HepG2 (cell line): ENCODE results near the gene SGMS1. TPM values are rescaled to one million over a fixed set of nuclear protein-coding genes. Genes with fewer than 3 reads are reported as not detected.

Experiments used
- CBX5 ChIP-seq: sonication (generic); formaldehyde crosslinking; IDR thresholded peaks from 2 replicates; pipeline ENCODE4 v1.4.0; 2020; ENCODE audit warnings: missing genetic modification reagents, borderline replicate concordance
- EZH2 ChIP-seq: conservative IDR thresholded peaks from 2 replicates; pipeline ENCODE4 v1.6.1; 2012; ENCODE audit warnings: mild to moderate bottlenecking, low read depth, low read length, moderate library complexity
- FOSL1 ChIP-seq: sonication (generic); formaldehyde crosslinking; IDR thresholded peaks from 2 replicates; pipeline ENCODE4 v1.9.0; 2021; ENCODE audit warnings: missing genetic modification reagents, borderline replicate concordance
- HDAC1 ChIP-seq: sonication (generic); formaldehyde crosslinking; IDR thresholded peaks from 2 replicates; pipeline ENCODE4 v1.5.1; 2020; ENCODE audit warnings: mild to moderate bottlenecking, missing genetic modification reagents
- KMT2A ChIP-seq: sonication (generic); formaldehyde crosslinking; IDR thresholded peaks from 2 replicates; pipeline ENCODE4 v1.4.0; 2020; ENCODE audit warnings: missing genetic modification reagents
- KMT2B ChIP-seq: IDR thresholded peaks from 2 replicates; pipeline ENCODE4 v1.6.1; 2016; ENCODE audit warnings: missing genetic modification reagents, missing compliant biosample characterization
- MXD3 ChIP-seq: IDR thresholded peaks from 2 replicates; pipeline ENCODE4 v1.6.1; 2016; ENCODE audit warnings: mild to moderate bottlenecking, missing biosample characterization, missing genetic modification reagents
- PHF21A ChIP-seq: sonication (generic); formaldehyde crosslinking; IDR thresholded peaks from 2 replicates; pipeline ENCODE4 v1.5.0; 2020; ENCODE audit warnings: mild to moderate bottlenecking, missing genetic modification reagents
- SOX5 ChIP-seq: IDR thresholded peaks from 2 replicates; pipeline ENCODE4 v1.6.1; 2016; ENCODE audit warnings: borderline replicate concordance
- STAT5B ChIP-seq: sonication (generic); formaldehyde crosslinking; IDR thresholded peaks from 2 replicates; pipeline ENCODE4 v1.4.0; 2020; ENCODE audit warnings: missing genetic modification reagents
- ZNF136 ChIP-seq: sonication (generic); formaldehyde crosslinking; IDR thresholded peaks from 2 replicates; pipeline ENCODE4 v1.8.1; 2022; ENCODE audit warnings: low read depth, mild to moderate bottlenecking, moderate library complexity, missing genetic modification reagents
- ZNF501 ChIP-seq: sonication (generic); formaldehyde crosslinking; IDR thresholded peaks from 2 replicates; pipeline ENCODE4 v1.5.1; 2020; ENCODE audit warnings: mild to moderate bottlenecking, moderate library complexity, missing genetic modification reagents
- ZNF607 ChIP-seq: sonication (generic); formaldehyde crosslinking; IDR thresholded peaks from 2 replicates; pipeline ENCODE4 v1.5.1; 2020; ENCODE audit warnings: missing genetic modification reagents, mild to moderate bottlenecking, borderline replicate concordance
- ZNF878 ChIP-seq: sonication (generic); formaldehyde crosslinking; IDR thresholded peaks from 2 replicates; pipeline ENCODE4 v1.8.1; 2023; ENCODE audit warnings: mild to moderate bottlenecking, missing genetic modification reagents, moderate library complexity
- ZSCAN20 ChIP-seq: sonication (generic); formaldehyde crosslinking; IDR thresholded peaks from 2 replicates; pipeline ENCODE4 v1.4.0; 2020; ENCODE audit warnings: missing genetic modification reagents, mild to moderate bottlenecking, borderline replicate concordance
- polyA plus RNA-seq, 8 experiments: library from polyadenylated mRNA; depleted of rRNA in 3 of 8; stranded (reverse) in 7 of 8; unstranded in 1 of 8; fragments of >200 nt; fragmentation: Illumina TruSeq in 4 of 8; extraction: Trizol in 4 of 8; gene quantifications; 2 replicates each; pipeline versions ENCODE4 v1.2.1 to v1.2.3, GENCODE V29; 2011 to 2016; ENCODE audit warnings: low read depth in 4 of 8, missing spikeins in 1 of 8, mixed read lengths in 1 of 8; ENCODE audit not compliant: insufficient read depth in 1 of 8
- total RNA-seq, 5 experiments: library from RNA; depleted of rRNA; stranded (reverse); fragments of >200 nt; fragmentation: Illumina TruSeq; extraction: Trizol; gene quantifications; 2 replicates each; pipeline ENCODE4 v1.2.3, GENCODE V29; 2016; ENCODE audit warnings: low read depth in 1 of 5
- TF ChIP-seq, protein P1 (sequence below): conservative IDR thresholded peaks from 2 replicates; pipeline ENCODE4 v1.6.1; 2018; ENCODE audit warnings: missing genetic modification reagents
- TF ChIP-seq, protein P2 (sequence below): sonication (generic); formaldehyde crosslinking; IDR thresholded peaks from 2 replicates; pipeline ENCODE4 v1.5.1; 2020; ENCODE audit warnings: mild to moderate bottlenecking, missing genetic modification reagents, borderline replicate concordance
- TF ChIP-seq, protein P3 (sequence below): sonication (generic); formaldehyde crosslinking; IDR thresholded peaks from 2 replicates; pipeline ENCODE4 v1.4.0; 2020; ENCODE audit warnings: low read depth, missing genetic modification reagents

The SGMS1 gene
- total and polyA plus RNA-seq, 2 of the 13 experiments (the other 11 are each of a cell fraction or from before 2014, with no cell fraction given), result 6.5 to 15.1 TPM

DNA sequence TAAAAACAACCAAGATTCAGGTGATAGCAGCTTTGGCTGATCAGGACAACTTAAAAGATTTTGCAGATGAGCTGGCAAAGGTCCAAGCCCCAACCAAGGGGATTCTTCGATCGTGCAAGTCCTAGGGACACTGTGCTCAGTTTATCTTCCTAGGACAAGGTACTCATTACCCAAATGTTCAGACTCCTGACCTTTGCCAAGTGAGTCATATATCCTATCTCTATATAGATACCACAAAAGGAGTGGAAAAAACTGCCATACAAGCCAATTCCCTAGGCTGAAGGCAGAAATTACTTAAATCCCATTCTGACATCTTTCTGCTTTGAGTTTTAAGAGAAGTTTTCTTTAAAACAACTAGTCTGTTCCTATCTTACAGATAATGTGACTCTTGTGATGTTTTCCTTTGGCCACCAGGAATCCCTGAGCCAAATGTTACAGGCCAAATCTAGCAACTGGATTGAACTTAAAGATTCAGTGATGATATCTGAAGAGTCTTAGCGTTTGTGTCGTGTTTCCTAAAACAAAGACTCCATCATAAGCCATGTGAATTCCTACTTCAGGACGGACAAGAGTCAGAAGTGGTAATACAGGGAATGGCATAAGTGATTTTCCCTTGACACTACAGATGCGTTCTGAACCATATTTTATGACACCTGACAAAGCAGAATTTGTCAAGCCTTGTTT, 229.8 kb downstream of the SGMS1 start (continued):
- TF ChIP-seq MXD3 (CRISPR knock-in tag), result no peak
- TF ChIP-seq, protein P1, sequence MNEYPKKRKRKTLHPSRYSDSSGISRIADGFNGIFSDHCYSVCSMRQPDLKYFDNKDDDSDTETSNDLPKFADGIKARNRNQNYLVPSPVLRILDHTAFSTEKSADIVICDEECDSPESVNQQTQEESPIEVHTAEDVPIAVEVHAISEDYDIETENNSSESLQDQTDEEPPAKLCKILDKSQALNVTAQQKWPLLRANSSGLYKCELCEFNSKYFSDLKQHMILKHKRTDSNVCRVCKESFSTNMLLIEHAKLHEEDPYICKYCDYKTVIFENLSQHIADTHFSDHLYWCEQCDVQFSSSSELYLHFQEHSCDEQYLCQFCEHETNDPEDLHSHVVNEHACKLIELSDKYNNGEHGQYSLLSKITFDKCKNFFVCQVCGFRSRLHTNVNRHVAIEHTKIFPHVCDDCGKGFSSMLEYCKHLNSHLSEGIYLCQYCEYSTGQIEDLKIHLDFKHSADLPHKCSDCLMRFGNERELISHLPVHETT (CRISPR knock-in tag), result no peak
- no peak for TF ChIP-seq KMT2A (CRISPR knock-in tag)
- TF ChIP-seq ZNF607, result no peak
- no peak for TF ChIP-seq EZH2
- TF ChIP-seq, protein P2, sequence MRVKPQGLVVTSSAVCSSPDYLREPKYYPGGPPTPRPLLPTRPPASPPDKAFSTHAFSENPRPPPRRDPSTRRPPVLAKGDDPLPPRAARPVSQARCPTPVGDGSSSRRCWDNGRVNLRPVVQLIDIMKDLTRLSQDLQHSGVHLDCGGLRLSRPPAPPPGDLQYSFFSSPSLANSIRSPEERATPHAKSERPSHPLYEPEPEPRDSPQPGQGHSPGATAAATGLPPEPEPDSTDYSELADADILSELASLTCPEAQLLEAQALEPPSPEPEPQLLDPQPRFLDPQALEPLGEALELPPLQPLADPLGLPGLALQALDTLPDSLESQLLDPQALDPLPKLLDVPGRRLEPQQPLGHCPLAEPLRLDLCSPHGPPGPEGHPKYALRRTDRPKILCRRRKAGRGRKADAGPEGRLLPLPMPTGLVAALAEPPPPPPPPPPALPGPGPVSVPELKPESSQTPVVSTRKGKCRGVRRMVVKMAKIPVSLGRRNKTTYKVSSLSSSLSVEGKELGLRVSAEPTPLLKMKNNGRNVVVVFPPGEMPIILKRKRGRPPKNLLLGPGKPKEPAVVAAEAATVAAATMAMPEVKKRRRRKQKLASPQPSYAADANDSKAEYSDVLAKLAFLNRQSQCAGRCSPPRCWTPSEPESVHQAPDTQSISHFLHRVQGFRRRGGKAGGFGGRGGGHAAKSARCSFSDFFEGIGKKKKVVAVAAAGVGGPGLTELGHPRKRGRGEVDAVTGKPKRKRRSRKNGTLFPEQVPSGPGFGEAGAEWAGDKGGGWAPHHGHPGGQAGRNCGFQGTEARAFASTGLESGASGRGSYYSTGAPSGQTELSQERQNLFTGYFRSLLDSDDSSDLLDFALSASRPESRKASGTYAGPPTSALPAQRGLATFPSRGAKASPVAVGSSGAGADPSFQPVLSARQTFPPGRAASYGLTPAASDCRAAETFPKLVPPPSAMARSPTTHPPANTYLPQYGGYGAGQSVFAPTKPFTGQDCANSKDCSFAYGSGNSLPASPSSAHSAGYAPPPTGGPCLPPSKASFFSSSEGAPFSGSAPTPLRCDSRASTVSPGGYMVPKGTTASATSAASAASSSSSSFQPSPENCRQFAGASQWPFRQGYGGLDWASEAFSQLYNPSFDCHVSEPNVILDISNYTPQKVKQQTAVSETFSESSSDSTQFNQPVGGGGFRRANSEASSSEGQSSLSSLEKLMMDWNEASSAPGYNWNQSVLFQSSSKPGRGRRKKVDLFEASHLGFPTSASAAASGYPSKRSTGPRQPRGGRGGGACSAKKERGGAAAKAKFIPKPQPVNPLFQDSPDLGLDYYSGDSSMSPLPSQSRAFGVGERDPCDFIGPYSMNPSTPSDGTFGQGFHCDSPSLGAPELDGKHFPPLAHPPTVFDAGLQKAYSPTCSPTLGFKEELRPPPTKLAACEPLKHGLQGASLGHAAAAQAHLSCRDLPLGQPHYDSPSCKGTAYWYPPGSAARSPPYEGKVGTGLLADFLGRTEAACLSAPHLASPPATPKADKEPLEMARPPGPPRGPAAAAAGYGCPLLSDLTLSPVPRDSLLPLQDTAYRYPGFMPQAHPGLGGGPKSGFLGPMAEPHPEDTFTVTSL (CRISPR knock-in tag), result peak; percentile 90; the same call in 1 of the 2 replicates
- peak; percentile 94 for TF ChIP-seq FOSL1
- TF ChIP-seq ZNF501 (CRISPR knock-in tag), result no peak
- peak; percentile 33; the same call in 1 of the 2 replicates for TF ChIP-seq HDAC1 (CRISPR knock-in tag)
- peak; percentile 28; the same call in 1 of the 2 replicates for TF ChIP-seq PHF21A (CRISPR knock-in tag)
- no peak for TF ChIP-seq ZSCAN20 (CRISPR knock-in tag)
- no peak for TF ChIP-seq ZNF878 (CRISPR knock-in tag)
- no peak for TF ChIP-seq CBX5 (CRISPR knock-in tag)
- TF ChIP-seq SOX5, result peak; percentile 1; the same call in 1 of the 2 replicates
- TF ChIP-seq ZNF136, result no peak
- TF ChIP-seq KMT2B (CRISPR knock-in tag), result no peak
- TF ChIP-seq, protein P3, sequence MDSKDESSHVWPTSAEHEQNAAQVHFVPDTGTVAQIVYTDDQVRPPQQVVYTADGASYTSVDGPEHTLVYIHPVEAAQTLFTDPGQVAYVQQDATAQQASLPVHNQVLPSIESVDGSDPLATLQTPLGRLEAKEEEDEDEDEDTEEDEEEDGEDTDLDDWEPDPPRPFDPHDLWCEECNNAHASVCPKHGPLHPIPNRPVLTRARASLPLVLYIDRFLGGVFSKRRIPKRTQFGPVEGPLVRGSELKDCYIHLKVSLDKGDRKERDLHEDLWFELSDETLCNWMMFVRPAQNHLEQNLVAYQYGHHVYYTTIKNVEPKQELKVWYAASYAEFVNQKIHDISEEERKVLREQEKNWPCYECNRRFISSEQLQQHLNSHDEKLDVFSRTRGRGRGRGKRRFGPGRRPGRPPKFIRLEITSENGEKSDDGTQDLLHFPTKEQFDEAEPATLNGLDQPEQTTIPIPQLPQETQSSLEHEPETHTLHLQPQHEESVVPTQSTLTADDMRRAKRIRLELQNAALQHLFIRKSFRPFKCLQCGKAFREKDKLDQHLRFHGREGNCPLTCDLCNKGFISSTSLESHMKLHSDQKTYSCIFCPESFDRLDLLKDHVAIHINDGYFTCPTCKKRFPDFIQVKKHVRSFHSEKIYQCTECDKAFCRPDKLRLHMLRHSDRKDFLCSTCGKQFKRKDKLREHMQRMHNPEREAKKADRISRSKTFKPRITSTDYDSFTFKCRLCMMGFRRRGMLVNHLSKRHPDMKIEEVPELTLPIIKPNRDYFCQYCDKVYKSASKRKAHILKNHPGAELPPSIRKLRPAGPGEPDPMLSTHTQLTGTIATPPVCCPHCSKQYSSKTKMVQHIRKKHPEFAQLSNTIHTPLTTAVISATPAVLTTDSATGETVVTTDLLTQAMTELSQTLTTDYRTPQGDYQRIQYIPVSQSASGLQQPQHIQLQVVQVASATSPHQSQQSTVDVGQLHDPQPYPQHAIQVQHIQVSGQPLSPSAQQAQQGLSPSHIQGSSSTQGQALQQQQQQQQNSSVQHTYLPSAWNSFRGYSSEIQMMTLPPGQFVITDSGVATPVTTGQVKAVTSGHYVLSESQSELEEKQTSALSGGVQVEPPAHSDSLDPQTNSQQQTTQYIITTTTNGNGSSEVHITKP, result no peak
- TF ChIP-seq STAT5B (CRISPR knock-in tag), result no peak
